Measurements from ENCODE around the gene SUN1.

The SUN1 gene

DNA sequence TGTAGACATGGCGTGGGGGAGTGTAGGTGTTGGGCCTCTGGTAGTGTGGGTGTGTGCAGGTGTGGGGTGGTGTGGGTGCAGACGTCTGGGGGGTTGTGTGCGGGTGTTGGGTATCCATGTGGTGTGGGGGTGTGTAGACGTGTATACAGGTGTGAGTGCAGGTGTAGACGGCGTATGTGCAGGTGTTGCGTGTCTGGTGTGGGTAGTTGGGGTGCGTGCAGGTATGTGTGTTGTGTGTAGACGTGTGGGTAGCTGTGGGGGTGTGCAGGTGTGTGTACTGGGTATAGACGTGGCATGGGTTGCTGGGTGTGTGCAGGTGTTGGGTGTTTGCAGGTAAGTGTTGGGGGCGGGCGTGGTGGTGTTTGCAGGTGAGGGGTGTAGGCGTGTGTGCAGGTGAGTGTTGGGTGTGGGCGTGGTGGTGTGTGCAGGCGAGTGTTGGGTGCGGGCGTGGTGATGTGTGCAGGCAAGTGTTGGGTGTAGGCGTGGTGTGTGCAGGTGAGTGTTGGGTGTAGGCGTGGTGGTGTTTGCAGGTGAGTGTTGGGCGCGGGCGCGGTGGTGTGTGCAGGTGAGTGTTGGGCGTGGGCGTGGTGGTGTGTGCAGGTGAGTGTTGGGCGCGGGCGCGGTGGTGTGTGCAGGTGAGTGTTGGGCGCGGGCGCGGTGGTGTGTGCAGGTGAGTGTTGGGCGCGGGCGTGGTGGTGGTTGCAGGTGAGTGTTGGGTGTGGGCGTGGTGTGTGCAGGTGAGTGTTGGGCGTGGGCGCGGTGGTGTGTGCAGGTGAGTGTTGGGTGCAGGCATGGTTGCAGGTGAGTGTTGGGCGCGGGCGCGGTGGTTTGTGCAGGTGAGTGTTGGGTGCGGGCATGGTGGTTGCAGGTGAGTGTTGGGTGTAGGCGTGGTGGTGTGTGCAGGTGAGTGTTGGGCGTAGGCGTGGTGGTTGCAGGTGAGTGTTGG, 60.6 kb downstream of the SUN1 start:
- no peak for DNase-seq (ENCODE audit: low spot score)

GRCh38 chr7:893686-894085, 61.4 kb downstream of the SUN1 start:
- no peak for DNase-seq (ENCODE audit: low spot score)

DNA sequence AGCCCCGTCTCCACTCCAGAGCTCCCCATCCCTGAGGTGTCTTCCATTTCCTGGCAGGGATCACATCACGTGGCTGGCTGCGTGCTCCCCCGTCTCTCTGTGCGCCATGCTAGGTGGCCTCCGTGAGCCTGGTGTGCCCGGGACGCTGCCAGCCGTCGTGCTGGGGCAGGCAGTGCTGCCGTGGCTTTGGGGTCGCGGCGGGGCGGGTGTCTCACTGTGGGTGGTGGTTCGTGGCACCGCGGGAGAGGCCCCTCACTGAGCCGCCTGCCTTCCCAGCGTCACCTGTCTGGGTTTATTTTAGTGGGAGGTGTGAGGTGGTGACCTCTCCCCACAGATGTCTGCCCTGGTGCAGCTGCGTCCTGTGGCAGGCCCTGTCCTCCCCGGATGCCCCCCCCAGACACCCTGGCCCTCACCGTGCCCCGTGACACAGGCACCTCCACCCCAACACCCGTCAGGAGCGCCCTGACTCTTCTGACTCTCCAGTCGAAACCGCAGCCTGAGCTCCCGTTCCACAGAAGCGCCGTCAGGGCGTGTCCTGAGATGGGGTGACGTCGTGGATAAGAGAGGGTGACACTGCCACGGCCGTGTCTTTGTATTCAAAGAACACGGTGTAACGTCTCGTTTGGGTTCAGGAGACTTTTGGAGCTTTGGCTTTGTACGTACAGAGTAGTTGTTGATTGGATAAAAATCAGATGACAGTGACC, 62.0 kb downstream of the SUN1 start:
- no peak for DNase-seq (ENCODE audit: low spot score)

- no peak for DNase-seq (ENCODE audit: low spot score)
These were observed 62.7 kb downstream of the SUN1 start for GRCh38 chr7:894927-895450.

- no peak for DNase-seq (ENCODE audit: low spot score)
These were observed 63.3 kb downstream of the SUN1 start for GRCh38 chr7:895451-896052.

GRCh38 chr7:896346-897075, 64.2 kb downstream of the SUN1 start:
- DNase-seq (ENCODE audit: low spot score) = no peak

DNA sequence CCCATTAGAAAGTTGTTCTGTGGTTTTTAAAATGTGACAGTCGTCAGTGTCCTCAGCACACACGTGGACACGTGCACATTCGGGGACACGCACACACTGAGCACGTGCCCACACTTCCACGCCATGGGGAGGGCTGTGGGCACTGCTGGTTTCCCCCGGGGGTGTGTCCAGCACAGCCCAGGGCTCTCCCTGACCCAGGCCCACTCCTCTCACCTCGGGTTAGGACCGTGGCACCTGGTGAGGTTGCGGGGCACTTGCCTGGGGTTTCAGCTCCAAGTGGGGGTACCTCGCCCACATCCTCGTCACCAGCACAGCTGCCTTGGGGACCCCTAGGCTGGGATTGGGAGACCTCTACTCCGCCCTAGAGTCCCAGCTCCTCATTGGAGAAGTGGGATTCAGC, 64.8 kb downstream of the SUN1 start:
- DNase-seq (ENCODE audit: low spot score) = no peak

DNA sequence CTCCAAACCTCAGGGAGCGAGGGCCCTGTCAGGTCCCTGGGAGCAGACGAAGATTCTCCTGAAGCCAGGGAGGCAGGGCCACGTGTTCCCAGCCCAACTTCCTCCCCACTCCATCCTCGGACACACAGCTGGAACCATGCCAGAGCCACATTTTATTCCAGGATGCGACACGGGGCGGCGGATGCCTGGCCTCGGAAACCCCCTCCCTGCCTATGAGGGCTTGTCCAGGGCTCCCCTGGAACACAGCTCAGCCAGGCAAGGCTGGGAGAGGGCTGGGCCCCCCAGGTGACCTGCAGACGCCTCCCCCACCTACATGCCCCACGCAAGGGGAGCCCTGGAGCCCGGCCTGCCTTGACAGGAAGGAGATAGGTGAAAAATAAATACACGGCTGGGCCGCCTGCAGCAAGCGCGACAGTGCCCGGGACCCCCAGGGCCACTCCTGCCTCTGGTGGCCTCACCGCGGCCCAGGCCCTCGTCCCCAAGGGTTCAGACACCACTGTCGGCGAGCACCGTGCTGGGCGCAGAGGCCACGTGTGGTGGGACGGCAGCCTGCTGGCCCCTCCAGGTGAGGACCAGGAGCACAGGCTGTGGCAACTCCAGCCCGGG, 65.6 kb downstream of the SUN1 start:
- no peak for DNase-seq (ENCODE audit: low spot score)

GRCh38 chr7:898460-898854, 66.2 kb downstream of the SUN1 start:
- no peak for DNase-seq (ENCODE audit: low spot score)

DNA sequence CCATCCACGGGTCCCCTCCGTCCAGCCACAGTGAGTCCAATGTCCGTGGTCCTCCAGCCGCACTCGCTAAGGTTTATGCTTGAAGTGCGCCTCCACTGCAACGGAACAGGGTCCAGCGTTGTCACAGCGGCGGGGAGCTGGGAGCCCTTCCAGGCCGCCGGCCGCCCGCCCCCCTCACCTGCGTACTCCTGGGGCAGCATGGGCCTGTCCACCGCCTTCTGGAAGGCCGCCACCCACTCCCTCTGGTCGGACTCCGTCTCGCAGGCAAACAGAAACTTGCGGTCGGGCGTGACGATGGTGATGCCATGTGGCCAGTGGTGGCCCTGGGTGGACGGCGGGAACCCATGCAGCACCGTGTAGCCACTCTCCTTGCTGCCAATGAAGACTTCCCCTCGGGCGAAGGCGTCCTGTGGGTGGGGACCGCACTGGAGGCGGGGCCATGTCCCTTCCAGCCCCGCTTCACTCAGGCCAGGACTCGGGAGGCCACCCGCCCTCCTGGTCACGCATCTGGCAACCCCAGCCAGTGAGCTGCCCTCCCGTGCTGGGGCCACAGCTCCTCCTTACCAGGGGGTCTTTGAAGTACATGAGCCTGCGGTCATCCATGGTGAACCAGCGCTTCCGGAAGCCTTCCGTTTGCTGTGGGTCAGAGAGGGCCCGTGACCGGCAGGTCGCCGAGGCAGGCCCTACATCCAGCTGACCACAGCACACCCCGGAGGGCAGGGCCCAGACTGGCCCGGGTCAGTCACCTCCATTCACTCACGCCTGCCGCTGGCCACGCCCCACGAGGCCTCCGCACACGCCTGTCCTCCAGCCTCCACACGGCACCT, 66.8 kb downstream of the SUN1 start:
- no peak for DNase-seq (ENCODE audit: low spot score)

GRCh38 chr7:899806-900205, 67.5 kb downstream of the SUN1 start:
- no peak for DNase-seq (ENCODE audit: low spot score)

GRCh38 chr7:900331-901040, 68.2 kb downstream of the SUN1 start:
- no peak for DNase-seq (ENCODE audit: low spot score)

GRCh38 chr7:901041-901387, 68.7 kb downstream of the SUN1 start:
- DNase-seq (ENCODE audit: low spot score) = no peak

GRCh38 chr7:901388-902154, 69.3 kb downstream of the SUN1 start:
- no peak for DNase-seq (ENCODE audit: low spot score)

DNA sequence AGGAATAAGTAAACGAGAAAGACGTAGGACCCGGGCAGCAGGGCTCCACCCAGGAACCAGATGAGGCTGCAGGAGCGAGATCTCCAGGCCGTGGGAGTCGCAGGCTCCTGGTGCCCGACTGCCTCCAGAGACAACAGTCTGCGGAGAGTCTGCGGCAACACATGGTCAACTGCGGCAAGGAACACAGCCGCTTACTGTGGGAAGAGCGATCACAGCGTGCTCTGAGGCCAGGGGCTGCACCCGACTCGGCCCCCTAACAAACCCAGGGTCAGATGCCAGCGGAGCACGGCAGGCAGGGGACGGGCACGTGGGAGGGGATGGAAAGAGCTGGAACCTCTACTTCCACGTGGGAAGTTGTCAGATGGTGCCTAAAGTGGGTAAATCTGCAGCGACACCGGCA, 70.7 kb downstream of the SUN1 start:
- DNase-seq (ENCODE audit: low spot score) = no peak

- no peak for DNase-seq (ENCODE audit: low spot score)
These were observed 71.9 kb downstream of the SUN1 start for GRCh38 chr7:903921-904755.

GRCh38 chr7:904847-905246, 72.6 kb downstream of the SUN1 start:
- no peak for DNase-seq (ENCODE audit: low spot score)

DNA sequence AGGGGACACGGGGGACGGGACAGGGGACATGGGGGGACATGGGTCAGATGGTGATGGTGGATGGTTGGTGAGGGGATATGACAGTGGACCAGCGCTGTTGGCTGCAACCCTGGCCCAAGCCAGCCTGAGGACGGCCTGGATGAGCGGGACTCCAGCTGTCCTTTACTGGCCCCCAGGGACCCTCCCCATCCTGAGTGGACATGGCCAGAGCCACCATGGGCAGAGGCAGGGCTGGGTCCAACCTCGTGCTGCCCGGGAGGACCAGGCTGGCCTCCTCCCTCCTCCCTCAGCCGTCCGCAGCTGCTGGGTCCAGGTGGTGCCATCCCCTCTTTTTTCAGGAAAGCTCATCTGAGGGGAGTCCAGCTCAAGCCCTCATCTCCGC, 74.5 kb downstream of the SUN1 start:
- no peak for DNase-seq (ENCODE audit: low spot score)

All from CD4-positive, alpha-beta T cell treated with Interleukin-6 at 100 ng/mL for 8 hours (primary cell).